Stimulated activated CD8-positive, alpha-beta memory T cell treated with anti-CD3 and anti-CD28 coated beads, Interleukin-2, amount 100 ng/mL, for 48 hours (primary cell): ENCODE data around the gene SEC24D.
"Not testable (repeated sequence)": the region's sequence is repeated elsewhere in the genome, so short reads cannot be mapped to it uniquely, and the experiment has no call there.

Experiments
- DNase-seq, 2 donors: peaks; one replicate each; pipeline ENCODE4 v3.0.0-alpha.2; 2020; ENCODE audit warnings: low read depth in 2 of 2

Gene SEC24D

DNA sequence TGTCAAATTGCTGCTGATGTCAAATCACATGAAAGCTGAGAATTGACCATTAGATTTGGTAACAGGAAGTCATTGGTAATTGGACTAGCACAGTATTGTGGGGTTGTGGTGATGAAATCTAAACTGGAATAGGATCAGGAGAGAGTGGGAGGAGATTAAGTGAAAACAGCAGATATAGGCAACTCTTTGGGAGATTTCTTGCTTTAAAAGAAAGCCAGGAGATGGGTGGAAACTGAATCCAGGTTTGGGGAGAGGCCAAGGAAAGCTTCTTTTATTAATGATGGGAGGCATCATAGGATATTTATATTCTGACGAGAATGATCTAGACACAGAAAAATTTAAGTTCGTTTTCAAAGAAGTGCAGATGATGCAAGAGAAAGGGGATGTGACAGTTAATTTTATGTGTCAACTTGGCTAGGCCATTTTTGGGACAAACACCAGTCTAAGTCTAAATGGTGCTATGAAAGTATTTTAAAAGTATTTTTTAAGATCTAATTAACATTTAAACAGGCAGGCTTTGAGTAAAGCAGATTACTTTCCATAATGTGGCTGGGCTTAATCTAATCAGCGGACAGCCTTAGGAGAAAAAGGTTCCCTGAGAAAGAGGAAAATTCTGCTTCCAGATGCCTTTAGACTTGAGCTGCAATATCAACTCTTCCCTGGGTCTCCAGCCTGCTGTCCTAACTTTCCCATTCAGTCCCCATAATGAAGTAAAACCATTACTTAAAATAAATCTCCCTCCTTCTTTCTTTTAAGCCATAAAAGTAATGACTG lies 24.7 kb downstream of the SEC24D start:
- no peak for DNase-seq

DNA sequence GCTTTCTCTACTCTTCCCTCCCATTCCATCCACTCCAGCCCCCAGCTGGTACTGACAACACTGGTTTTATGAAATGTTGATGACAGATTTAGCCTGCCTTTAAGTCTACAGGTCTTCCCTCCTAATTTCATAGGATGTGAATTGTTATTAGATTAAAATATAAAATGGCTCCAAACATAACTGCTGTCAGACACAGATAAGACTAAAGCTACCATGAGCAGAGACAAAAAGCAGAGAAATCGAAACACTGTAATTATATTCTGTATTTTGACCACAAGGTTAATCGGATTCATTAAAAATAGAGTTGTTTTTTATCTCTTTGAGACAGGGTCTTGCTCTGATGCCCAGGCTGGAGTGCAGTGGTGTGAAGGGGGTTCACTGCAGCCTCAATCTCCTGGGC lies 28.3 kb downstream of the SEC24D start:
- DNase-seq = no peak

DNA sequence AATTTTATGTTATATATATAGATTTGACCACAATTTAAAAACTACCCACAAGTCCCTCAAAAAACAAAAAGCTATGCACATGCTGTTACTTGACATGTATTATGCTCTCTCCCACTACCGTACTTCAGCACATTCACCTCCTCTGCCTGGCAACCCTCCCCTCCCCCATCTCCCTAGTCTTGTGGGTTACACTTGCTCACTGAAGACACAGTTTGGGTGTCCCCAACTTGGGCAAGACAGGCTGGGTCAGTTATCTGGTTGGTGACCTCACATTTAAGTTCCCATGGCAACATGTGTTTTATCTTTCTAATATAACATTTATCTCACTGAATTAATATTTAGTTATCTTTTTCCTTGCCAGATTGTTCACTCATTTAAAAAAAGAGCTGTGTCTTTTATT lies 32.7 kb downstream of the SEC24D start:
- DNase-seq = no peak

DNA sequence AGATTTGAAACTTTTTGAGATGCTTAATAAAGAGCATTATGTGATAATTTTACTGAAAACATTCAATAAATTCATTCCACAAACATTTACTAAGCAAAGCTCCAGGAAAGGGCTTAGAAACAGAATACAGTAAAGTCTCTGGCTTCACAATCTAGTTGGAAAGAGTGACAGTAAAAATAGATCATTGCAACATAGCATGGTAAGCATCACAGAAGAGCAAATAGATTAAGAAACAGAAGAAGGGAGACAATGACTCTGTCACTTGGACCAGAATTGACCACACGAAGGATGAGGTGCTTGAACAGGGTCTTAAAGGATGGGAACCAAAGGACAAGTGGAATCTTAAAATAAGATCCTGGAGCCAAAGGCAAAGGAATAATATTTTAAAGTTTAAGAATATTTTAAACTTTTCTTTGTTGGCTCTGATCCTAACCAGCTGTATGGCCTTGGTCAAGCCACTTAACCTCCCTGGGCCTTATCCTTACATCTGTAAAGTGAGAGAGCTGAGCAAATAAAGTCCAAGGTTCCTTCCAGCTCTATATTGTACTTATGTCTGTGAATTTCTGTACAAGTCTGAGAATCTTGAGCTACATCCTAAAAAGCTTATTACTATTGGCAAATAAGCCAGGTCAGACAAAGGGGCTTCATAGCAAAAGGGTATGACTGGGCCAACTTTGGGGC lies 33.9 kb downstream of the SEC24D start:
- DNase-seq = no peak

DNA sequence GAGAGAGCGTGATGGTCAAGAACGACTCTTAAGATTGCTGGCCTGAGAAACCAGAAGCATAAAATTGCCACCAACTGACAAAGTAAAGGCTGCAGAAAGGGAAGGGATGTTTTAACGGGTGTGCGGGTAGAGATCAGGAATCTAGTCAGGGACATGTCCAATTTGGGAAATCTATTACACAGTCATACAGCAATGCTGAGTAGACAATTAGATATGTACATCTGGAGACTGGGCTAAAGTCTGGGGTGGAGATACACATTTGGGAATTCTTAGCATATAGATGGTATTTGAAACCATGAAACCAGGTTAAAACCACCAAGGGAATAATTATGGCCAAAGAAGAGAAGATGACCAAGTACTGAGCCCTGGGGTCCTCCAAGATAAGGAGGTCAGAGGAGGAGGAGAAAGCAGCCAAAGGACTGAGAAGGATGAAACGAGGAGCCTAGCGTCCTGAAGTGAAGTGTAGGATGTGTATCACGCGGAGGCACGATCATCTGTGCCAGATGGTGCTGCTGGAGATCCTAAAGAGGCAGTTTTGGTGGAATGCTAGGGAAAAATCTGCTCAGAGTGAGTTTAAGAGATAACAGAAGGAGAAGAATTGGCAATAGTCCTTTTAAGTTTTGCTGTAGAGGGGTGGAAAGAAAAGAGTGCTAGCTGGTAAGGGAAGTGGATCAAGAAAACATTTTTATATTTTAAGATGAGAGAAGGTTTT lies 36.5 kb downstream of the SEC24D start:
- DNase-seq = no peak

DNA sequence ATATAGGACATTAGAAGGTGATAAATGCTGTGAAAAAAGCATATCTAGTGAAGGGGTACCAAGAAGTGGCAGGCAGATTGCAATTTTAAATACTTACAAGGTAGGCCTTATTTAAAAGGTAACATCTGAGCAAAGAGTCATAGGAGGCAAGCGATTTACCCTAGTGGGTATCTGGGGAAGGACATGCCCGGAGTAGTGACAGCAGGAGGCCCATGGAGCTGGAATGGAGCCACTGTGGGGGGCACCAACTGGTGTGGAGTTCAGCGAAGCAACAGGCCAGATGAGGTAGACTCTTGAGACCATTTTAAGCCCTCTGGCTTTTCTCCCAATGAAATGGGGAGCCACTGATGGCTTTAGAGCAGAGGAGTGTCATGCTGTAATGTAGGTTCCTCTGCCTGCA lies 37.3 kb downstream of the SEC24D start:
- no peak for DNase-seq

DNA sequence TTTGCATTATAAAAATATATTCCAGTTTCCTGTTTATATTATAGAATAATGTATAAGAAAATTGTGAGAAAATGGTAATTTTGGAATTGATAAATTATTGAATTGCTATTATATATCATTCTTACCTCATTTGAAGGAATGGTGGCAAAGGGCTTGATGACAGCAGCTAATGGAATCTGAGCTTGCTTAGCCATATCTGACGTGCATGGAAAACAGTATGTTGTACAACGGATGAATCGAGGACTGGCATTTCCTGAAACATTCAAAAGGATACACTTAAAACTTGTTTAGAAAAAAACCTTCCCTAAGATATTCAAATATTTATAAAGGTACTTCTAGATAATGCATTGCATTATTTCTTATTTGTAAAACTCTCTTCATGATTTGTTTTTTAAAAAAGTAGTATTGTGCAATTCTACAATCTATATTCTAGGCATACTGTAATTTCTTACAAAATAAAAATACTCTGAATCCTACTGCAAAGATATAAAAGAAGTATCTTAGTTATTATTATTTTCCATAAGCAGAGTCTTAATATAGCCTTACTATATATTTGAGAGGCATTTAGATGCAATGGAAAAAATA lies 38.3 kb downstream of the SEC24D start:
- DNase-seq = no peak

DNA sequence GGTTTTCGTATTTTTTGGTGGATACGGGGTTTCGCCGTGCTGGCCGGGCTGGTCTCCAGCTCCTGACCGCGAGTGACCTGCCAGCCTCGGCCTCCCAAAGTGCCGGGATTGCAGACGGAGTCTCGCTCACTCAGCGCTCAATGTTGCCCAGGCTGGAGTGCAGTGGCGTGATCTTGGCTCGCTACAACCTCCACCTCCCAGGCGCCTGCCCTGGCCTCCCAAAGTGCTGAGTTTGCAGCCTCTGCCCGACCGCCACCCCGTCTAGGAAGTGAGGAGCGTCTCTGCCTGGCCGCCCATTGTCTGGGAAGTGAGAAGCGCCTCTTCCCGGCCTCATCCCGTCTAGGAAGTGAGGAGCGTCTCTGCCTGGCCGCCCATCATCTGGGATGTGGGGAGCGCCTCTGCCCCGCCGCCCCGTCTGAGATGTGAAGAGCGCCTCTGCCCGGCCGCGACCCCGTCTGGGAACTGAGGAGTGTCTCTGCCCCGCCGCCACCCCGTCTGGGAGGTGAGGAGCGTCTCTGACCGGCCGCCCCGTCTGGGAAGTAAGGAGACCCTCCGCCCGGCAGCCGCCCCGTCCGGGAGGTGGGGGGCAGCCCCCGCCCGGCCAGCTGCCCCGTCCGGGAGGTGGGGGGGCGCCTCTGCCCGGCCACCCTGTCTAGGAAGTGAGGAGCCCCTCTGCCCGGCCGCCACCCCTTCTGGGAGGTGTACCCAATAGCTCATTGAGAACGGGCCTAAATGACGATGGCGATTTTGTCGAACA lies 44.1 kb downstream of the SEC24D start:
- not testable (repeated sequence) for DNase-seq

DNA sequence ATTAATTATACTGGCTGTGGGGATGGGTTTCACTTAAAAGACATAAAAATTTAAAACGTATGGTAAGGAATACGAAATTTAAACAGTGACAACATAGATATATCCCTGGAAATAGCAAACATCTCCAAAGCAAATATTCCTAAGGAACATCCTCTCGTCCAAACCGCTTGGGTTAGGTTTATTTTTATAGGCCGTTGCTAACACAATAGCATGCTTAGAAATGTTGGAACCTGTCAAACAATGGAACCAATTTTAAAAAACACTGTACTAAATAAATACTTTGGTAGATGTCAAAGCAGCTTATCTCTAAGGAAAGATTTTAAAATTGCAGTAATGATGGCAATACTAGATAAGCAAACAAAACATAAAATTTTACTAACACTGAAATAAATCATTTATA lies 45.4 kb downstream of the SEC24D start:
- no peak for DNase-seq

DNA sequence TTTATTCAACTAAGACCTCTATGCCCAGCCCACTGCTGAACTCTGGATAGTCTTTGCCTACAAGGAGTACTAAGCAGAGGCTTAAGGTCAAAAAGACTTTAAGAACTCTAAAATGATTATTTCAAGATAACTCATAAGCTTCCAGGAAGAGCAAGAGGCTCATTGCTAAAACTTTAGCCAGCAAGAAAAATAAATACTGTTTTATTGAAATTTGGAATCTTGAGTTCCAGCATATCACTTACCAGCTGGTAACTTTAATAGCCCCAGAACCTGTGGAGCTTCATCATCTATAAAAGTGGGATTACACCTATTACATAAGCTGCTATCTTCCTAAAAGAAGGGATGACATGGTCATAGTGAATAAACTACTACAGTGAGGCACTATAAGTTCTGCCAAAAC lies 47.0 kb downstream of the SEC24D start:
- DNase-seq = no peak

DNA sequence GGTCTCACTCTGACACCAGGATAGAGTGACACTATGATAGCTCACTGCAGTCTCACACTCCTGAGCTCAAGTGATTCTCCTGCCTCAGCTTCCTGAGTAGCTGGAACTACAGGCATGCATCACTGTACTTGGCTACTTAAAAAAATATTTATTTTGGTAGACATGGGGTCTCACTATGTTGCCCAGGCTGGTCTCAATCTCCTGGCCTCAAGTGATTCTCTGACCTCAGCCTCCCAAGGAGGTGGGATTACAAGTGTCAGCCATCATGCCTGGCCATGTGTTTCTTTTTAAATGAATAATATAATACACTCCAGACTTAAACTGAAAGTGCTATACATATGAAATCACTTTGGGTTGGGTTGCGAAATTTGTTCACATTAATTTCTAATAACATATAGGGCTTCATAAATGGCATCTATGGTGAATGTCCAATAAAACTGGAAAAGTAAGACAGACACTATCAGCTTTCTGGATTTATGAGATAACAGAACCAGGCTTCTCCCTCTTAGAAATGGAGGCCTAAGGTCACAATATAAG lies 48.0 kb downstream of the SEC24D start:
- no peak for DNase-seq

DNA sequence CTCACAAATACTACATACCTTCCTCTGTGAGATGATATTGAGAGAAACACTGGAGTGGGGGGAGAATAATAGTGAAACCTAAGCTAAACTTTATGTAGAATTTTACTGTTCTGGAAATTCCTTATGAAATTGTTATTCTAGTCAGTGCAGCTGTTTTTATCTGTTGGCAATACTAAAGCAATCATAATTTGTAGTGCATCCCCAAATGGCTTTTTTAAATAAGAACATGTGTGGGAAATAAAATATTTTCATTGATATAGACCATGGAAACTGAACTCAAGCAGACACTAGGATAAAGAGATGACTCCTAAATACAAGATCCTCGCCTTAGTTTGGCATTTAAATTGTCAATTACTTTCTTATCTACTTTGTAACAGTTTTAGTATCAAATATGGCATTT lies 51.1 kb downstream of the SEC24D start:
- DNase-seq = no peak

DNA sequence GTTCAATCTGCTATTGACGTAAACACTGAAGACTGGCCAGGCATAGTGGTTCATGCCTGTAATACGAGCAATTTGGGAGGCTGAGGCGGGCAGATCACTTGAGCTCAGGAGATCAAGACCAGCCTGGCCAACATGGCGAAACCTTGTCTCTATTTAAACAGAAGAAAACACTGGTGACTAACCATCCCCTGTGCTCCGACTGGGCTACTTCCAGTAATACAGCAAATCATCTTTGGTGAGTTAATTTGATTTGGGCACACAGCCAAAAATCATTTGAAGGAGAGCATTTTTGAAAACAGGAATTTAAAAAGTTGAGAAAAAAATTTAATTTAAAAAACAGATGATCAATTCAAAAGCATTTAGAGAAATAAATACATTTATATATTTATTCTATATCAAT lies 52.0 kb downstream of the SEC24D start:
- DNase-seq = no peak

DNA sequence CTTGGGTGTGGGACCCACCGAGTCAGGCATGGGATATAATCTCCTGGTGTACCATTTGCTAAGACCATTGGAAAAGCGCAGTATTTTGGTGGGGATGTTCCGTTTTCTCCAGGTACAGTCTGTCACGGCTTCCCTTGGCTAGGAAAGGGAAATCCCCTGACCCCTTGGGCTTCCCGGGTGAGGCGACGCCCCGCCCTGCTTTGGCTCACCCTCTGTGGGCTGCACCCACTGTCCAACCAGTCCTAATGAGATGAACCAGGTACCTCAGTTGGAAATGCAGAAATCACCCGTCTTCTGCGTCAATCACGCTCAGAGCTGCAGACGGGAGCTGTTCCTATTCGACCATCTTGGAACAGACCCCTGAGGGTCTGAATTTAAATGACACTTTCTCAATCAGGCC lies 53.0 kb downstream of the SEC24D start:
- not testable (repeated sequence) for DNase-seq

DNA sequence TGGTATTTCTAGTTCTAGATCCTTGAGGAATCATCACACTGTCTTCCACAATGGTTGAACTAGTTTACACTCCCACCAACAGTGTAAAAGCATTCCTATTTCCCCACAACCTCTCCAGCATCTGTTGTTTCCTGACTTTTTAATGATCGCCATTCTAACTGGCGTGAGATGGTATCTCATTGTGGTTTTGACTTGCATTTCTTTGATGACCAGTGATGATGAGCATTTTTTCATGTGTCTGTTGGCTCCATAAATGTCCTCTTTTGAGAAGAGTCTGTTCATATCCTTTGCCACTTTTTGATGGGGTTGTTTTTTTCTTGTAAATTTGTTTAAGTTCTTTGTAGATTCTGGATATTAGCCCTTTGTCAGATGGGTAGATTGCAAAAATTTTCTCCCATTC lies 58.3 kb downstream of the SEC24D start:
- DNase-seq = not testable (repeated sequence)

DNA sequence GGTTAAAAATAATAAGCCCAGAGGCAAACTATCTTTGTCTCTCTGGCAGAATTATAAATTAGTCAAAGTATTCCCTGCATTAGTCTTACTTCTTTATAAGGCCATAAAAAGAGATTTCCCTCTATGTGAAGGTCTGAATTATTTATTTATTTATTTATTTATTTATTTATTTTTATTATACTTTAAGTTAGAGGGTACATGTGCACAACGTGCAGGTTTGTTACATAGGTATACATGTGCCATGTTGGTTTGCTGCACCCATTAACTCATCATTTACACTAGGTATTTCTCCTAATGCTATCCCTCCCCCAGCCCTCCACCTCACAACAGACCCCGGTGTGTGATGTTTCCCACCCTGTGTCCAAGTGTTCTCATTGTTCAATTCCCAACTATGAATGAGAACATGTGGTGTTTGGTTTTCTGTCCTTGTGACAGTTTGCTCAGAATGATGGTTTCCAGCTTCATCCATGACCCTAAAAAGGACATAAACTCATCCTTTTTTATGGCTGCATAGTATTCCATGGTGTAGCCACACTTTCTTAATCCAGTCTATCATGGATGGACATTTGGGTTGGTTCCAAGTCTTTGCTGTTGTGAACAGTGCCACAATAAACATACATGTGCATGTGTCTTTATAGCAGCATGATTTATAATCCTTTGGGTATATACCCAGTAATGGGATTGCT lies 58.8 kb downstream of the SEC24D start:
- DNase-seq = not testable (repeated sequence)

DNA sequence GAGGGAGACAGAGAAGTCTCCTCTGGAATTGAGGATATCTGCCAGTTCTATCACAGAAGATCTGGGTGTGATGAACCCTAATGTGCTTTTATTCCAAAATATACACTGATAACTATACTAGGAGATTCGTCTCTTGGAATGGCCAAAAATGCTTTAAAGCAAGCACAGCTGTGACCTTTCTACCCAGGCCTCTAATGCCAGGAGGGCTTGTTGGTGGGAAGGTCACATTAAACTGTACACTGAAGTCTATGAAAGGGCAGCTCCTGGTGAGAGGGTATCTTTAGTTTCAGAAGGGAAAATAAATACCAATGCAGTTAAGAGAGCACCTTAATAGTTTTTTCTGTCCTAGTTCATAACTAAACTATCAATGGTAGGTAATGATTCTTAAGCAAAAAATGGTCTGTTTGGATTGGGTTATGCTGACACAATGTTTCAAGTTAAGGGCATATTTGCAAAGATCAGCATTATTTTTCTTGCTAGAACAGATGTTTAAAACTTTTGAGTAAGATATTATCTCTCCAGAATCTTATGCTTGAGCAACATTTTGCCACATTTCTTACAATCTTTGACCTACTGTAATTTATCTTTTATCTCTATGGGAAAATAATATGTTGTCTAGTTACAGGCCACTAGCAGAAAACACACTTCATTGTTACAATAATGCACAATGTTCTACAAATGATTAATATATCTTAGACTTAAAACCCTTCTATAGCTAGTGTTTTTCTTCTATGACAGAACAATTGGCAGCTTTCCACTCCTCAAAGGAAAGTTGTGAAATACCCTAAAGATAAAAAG lies 59.6 kb downstream of the SEC24D start:
- no peak for DNase-seq

DNA sequence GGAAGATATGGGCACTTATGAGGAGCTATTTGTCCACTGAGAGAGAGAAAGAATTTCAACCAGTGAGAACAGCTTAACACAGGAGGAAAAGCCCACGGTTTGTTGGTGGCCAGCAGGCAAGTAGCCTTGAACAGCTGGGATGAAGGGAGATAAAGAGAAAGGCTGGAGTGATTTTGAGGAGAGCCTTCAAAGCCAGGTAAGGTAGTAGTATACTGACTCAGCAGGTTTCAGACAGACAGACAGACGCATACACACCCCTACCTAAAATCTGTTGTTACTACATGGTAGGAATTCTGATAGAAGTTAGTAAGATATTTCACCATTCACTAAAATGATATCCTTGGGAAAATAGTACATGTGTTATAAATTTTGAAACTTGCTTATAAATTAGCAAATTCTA lies 60.5 kb downstream of the SEC24D start:
- DNase-seq = no peak

DNA sequence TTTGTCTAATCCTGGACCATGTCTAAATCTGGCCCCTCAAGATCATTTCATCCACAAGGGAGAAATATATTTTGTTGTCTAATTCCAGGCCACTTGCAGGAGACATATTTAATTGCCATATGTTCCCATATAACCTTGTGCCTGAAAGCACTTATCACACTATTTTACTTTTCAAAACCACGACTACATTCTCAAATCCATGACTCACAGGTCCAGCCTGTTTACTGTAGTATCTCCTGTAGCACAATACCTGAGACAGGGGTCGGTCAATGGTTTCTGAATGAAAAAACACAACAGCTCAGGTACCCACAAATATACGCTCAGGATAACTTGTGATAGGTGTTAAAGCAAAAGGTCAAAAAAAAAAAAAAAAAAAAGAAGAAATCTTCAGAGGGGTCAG lies 60.9 kb downstream of the SEC24D start:
- no peak for DNase-seq

DNA sequence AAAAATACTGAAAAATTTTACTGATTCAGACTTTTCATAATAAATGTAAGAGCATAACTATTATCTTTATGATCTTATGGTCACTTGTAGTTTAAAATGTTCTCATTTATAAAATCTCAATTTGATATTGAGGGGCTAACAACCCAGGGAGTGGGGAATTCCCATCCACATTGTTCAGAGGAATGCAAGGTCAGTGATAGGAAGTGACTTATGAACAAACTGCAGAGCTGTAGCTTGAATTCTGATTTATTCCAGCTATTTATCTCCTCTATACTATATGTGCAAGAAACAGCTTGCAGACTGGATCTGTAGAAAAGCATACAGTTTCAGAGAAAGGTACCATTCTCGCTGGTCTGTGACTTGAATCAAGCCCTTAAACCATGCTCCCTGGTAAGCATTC lies 61.6 kb downstream of the SEC24D start:
- no peak for DNase-seq
